Gastrocnemius medialis (tissue), 4 donors: ENCODE measurements around the gene IRF3. TPM values are rescaled to one million over a fixed set of nuclear protein-coding genes. Genes with fewer than 3 reads are reported as not detected.
"Not testable (repeated sequence)": the region's sequence is repeated elsewhere in the genome, so short reads cannot be mapped to it uniquely, and the experiment has no call there.

Experiments
- ATAC-seq, 2 donors: fragments of 150-250 bp; one replicate each; pipeline ENCODE4 v1.9.1; 2016
- DNase-seq, 2 donors: peaks; one replicate each; pipeline ENCODE4 v3.0.0-alpha.2; 2019
- H3K27ac ChIP-seq, 4 donors: fragments of 200-600 bp; sonication (generic); 1 replicate in 1 of 4; 2 replicates in 3 of 4; pipeline ENCODE4 v1.5.1; 2016 to 2018; ENCODE audit warnings: mild to moderate bottlenecking in 2 of 4, moderate library complexity in 1 of 4
- H3K27me3 ChIP-seq, 3 donors: fragments of 200-600 bp; sonication (generic) in 2 of 3; 1 replicate in 1 of 3; 2 replicates in 2 of 3; pipeline versions ENCODE4 v1.5.1 to v1.6.0; 2016 to 2019; ENCODE audit warnings: mild to moderate bottlenecking in 1 of 3, moderate library complexity in 1 of 3
- H3K36me3 ChIP-seq, 2 donors: fragments of 200-600 bp; sonication (generic) in 1 of 2; one replicate each; pipeline ENCODE4 v1.5.1; 2017 to 2018
- H3K4me1 ChIP-seq, 2 donors: fragments of 200-600 bp; sonication (generic) in 1 of 2; one replicate each; pipeline ENCODE4 v1.5.1; 2016 to 2017; ENCODE audit warnings: mild to moderate bottlenecking in 2 of 2
- H3K4me3 ChIP-seq, 4 donors: fragments of 200-600 bp; sonication (generic) in 3 of 4; 1 replicate in 1 of 4; 2 replicates in 3 of 4; pipeline ENCODE4 v1.5.1; 2016 to 2019; ENCODE audit warnings: mild to moderate bottlenecking in 2 of 4
- H3K9me3 ChIP-seq, 3 donors: fragments of 200-600 bp; sonication (generic) in 2 of 3; 1 replicate in 1 of 3; 2 replicates in 2 of 3; pipeline ENCODE4 v1.5.1; 2016 to 2019
- CTCF ChIP-seq, 5 experiments: fragments of 450-650 bp in 3 of 5; fragments of 200-600 bp in 2 of 5; sonication (generic) in 2 of 5; IDR thresholded peaks in 4 of 5; conservative IDR thresholded peaks in 1 of 5; 1 replicate in 4 of 5; 2 replicates in 1 of 5; pipeline ENCODE4 v1.5.1; 2016 to 2019; ENCODE audit warnings: antibody characterized with exemption in 5 of 5, mild to moderate bottlenecking in 3 of 5, moderate library complexity in 3 of 5
- POLR2A ChIP-seq, 2 donors: fragments of 450-650 bp; IDR thresholded peaks; one replicate each; pipeline ENCODE4 v1.6.1; 2017; ENCODE audit warnings: antibody characterized with exemption in 2 of 2, mild to moderate bottlenecking in 2 of 2, moderate library complexity in 2 of 2
- in situ Hi-C, 4 donors: fragments of 200-750 bp; cut with MboI; loops; one replicate each; pipeline versions ENCODE4 v1.15.0 to v1.8.0; 2017; ENCODE audit warnings: low sequenced_read_pairs in 4 of 4
- intact Hi-C: fragments of 100-400 bp; cut with DNase I; formaldehyde crosslinking; loops from one replicate; pipeline ENCODE4 v1.15.1; 2023; ENCODE audit warnings: low total_unique reads
- total RNA-seq, 4 donors: library from RNA; depleted of rRNA; stranded (reverse); fragments of >200 nt; gene quantifications; one replicate each; pipeline versions ENCODE4 v1.1.0 to v1.2.3, GENCODE V29; 2016

IRF3 gene
- total RNA-seq, 4 donors from 2014 or later, result 11.0 to 18.6 (median 13.7) TPM

DNA sequence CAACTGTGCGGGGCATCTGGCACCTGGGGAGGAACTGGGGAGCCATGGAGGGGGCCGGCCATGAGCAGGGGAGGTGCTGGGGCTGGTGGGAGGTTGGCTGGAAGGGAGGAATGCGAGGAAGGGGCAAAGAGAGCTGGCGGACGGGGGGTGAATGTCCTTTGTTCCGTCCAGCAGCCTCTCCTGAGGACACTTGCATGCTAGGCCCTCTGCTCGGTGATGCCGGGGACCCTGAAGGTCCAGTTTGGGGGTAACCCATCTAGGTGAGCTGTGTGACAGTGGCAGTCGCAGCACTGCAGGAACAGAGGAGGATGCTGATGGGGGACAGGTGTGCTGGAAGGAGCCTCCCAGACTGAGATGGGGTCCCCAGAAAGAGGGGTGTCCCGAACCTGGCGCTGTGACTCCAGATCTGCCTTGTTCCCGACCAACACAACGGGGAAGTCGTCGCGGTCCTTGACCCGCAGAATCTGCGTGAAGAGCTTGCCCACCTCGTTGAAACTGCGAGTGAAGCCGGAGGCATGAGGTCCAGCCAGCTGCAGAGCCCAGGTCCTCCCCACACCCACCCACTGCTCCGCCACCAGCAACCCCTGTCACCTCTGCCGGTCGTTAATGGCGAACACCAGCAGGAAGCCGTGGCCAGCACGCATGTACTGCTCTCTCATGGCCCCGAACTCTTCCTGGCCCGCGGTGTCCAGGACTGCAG lies 29.3 kb downstream of the IRF3 start:
- in situ Hi-C loops (no loop called here), intact Hi-C loops (no loop called here)
- Histone ChIP-seq H3K27me3 (no peaks in the 10 kb centered on the region), H3K4me1 (peaks cover 10 to 15% of the 10 kb centered on the region in 2 donors), H3K4me3 (no peak overlapping the region), H3K36me3 (peaks cover 0 to 5% of the 10 kb centered on the region in 2 donors), H3K27ac (peak overlapping the region in 1 of 4 donors; percentile 3), H3K9me3 (no peaks in the 10 kb centered on the region)
- DNase-seq (no peak), ATAC-seq (no peak)
- TF ChIP-seq CTCF (IDR thresholded peaks at IDR 0.05 in 4 of 5, conservative IDR thresholded peaks at IDR 0.05 in 1 of 5) (no peak), POLR2A (IDR thresholded peaks at IDR 0.05) (no peak)

DNA sequence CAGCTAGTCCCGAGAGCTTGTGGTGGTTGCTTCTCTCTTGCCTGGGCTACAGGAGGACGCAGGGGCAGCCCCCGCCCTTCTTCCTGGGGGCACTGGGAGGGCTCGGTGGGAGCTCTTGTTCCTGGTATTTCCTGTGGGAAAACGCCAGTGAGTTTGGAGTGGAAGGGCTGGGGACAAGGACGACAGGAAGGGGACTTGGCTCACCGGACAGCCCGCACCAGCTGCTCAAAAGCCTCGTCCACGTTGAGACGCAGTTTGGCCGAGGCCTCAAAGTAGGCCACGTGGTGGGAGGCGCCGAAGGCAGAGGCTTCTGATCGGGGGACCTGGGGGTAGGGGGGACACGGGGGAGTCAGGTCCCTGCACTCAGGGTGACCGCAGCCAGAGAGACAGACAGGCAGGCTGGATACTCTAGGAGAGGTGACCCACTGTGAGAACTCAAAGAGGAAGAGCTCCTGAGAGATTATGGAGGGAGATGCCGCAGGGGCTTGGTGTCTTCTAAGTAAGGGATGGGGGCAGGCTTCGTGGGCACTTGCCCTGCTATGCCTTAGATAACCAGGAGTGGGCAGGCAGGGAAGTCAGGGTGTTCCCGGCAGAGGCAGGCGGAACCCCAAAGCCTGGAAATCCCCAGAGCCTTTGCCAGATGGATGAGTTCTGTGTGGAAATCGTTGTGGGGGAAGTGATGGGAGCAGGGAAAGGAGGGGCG lies 30.0 kb downstream of the IRF3 start:
- peaks cover 14 to 18% of the 10 kb centered on the region in 2 donors for H3K4me1 ChIP-seq
- no peaks in the 10 kb centered on the region for H3K9me3 ChIP-seq
- H3K36me3 ChIP-seq, result peaks cover 0 to 5% of the 10 kb centered on the region in 2 donors
- H3K4me3 ChIP-seq, result no peak overlapping the region
- ATAC-seq, result no peak
- H3K27ac ChIP-seq, result peak overlapping the region; percentile 3 to 39 (median 16)
- H3K27me3 ChIP-seq, result no peaks in the 10 kb centered on the region
- no peak for DNase-seq
- intact Hi-C loops, result no loop called here
- TF ChIP-seq CTCF (IDR thresholded peaks at IDR 0.05 in 4 of 5, conservative IDR thresholded peaks at IDR 0.05 in 1 of 5), result no peak
- TF ChIP-seq POLR2A (IDR thresholded peaks at IDR 0.05), result no peak
- in situ Hi-C loops, result no loop called here

DNA sequence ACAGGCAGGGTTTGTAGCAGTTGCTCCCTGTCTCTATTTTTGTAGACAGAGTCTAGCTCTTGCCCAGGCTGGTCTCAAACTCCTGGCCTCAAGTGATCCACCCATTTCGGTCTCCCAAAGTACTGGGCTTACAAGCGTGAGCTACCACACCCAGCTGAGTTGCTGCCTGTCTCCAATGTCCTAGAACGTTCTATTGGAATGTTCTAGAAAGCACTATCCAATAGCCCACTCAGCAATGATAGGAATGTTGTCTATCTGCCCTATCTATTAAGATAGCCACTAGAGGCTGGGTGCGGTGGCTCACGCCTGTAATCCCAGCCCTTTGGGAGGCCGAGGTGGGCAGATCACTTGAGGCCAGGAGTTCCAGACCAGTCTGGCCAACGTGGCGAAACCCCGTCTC lies 32.4 kb downstream of the IRF3 start:
- intact Hi-C loops, DNase-seq, H3K4me3 ChIP-seq, H3K27ac ChIP-seq, H3K9me3 ChIP-seq, H3K4me1 ChIP-seq, ATAC-seq, H3K27me3 ChIP-seq, in situ Hi-C loops, H3K36me3 ChIP-seq: not testable (repeated sequence)

GRCh38 chr19:49632576-49632975 lies 33.1 kb downstream of the IRF3 start:
- in situ Hi-C loops (no loop called here), intact Hi-C loops (no loop called here)
- peaks cover 7% of the 10 kb centered on the region in 2 donors for H3K4me1 ChIP-seq

More at GRCh38 chr19:49632576-49632975, 33.1 kb downstream of the IRF3 start:
- H3K4me3 ChIP-seq, result no peak overlapping the region
- H3K9me3 ChIP-seq, result no peaks in the 10 kb centered on the region
- DNase-seq (no peak), ATAC-seq (no peak)
- H3K36me3 ChIP-seq, result peaks cover 0 to 5% of the 10 kb centered on the region in 2 donors
- TF ChIP-seq POLR2A (IDR thresholded peaks at IDR 0.05), result no peak
- TF ChIP-seq CTCF (IDR thresholded peaks at IDR 0.05 in 4 of 5, conservative IDR thresholded peaks at IDR 0.05 in 1 of 5), result no peak
- no peak overlapping the region for H3K27ac ChIP-seq
- no peaks in the 10 kb centered on the region for H3K27me3 ChIP-seq
